ENCODE results near the gene SCNN1B.

- no peak for TF ChIP-seq CTCF (IDR thresholded peaks at IDR 0.05; ENCODE audit: insufficient read depth, low read length, poor library complexity, severe bottlenecking)
- TF ChIP-seq EZH2phosphoT487 (conservative IDR thresholded peaks at IDR 0.05; ENCODE audit: low read length): no peak
Measured at GRCh38 chr16:23387666-23388065, 85.6 kb downstream of the SCNN1B start.
